ENCODE measurements around the gene FAM228A.

FAM228A gene

DNA sequence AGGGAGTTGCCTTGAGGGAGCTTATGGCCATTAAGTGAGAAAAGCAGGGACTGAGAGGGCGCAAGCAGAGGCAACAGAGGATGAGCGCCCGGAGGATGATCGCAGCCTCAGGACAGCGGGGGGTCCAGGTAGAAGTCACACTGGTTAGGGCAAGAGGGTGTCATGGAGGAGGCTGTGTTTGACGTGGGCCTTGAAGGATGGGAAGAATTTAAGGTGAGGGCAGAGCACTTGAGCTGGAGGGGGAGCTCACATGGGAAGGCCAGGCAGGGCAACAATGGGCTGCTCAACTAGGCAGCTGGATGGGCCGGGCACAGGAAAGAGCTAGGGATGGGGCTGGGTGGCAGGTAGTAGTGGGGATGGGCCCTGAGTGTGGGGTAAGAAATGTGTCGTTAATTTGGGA, 31.9 kb downstream of the FAM228A start:
- no peak overlapping the region for H2AFZ ChIP-seq (ENCODE audit: low read length)
- no peak overlapping the region for H3K4me3 ChIP-seq (ENCODE audit: low read length)
- no peaks in the 10 kb centered on the region for H3K27me3 ChIP-seq (replicated peaks; ENCODE audit: insufficient read depth, low read length)
- H3K4me2 ChIP-seq (ENCODE audit: low read depth, low read length): no peak overlapping the region
- no peak overlapping the region for H3K9ac ChIP-seq (ENCODE audit: low read length)
- H3K36me3 ChIP-seq (replicated peaks; ENCODE audit: insufficient read depth, low read length): no peaks in the 10 kb centered on the region
- no peaks in the 10 kb centered on the region for H3F3A ChIP-seq (ENCODE audit: insufficient read depth, low read length)
- no peak for DNase-seq
- no peak for TF ChIP-seq EZH2phosphoT487 (IDR thresholded peaks at IDR 0.05; ENCODE audit: low read length)
- TF ChIP-seq, protein P1, sequence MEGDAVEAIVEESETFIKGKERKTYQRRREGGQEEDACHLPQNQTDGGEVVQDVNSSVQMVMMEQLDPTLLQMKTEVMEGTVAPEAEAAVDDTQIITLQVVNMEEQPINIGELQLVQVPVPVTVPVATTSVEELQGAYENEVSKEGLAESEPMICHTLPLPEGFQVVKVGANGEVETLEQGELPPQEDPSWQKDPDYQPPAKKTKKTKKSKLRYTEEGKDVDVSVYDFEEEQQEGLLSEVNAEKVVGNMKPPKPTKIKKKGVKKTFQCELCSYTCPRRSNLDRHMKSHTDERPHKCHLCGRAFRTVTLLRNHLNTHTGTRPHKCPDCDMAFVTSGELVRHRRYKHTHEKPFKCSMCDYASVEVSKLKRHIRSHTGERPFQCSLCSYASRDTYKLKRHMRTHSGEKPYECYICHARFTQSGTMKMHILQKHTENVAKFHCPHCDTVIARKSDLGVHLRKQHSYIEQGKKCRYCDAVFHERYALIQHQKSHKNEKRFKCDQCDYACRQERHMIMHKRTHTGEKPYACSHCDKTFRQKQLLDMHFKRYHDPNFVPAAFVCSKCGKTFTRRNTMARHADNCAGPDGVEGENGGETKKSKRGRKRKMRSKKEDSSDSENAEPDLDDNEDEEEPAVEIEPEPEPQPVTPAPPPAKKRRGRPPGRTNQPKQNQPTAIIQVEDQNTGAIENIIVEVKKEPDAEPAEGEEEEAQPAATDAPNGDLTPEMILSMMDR (IDR thresholded peaks at IDR 0.05; ENCODE audit: low read length): no peak
- TF ChIP-seq EZH2 (optimal IDR thresholded peaks at IDR 0.05; ENCODE audit: low read depth, low read length): no peak
- H3K79me2 ChIP-seq (ENCODE audit: low read length): no peaks in the 10 kb centered on the region
- H4K20me1 ChIP-seq (ENCODE audit: insufficient read depth, low read length): no peaks in the 10 kb centered on the region
- no peaks in the 10 kb centered on the region for H3K9me2 ChIP-seq (replicated peaks; ENCODE audit: insufficient read depth, low read length)
- H3K9me3 ChIP-seq (replicated peaks; ENCODE audit: insufficient read depth, low read length): no peaks in the 10 kb centered on the region
- no peak overlapping the region for H3K27ac ChIP-seq (ENCODE audit: low read length)
- H3K4me1 ChIP-seq (ENCODE audit: low read length): no peaks in the 10 kb centered on the region

DNA sequence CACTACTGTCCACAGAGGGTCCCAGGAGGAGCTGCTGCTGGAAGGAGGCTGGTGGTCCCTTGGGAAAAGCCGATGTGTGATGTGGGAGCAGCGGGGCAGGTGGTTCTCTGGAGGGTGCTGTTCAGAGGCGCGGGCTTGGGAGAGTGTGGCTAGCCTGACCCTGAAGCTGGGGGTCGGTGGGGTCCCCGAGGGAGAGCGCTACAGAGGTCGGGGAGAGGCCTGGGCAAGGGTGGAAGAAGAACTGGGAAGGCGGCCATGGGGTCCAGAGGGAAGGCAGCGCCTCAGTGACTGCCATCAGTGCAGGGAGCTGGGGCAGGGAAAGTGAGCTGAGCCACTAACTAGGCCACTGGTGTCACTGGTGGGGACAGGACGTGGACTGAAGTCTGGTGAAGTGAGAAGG, 32.5 kb downstream of the FAM228A start:
- Histone ChIP-seq H3K9ac (ENCODE audit: low read length) (no peak overlapping the region), H3K79me2 (ENCODE audit: low read length) (no peaks in the 10 kb centered on the region), H3K9me2 (replicated peaks; ENCODE audit: insufficient read depth, low read length) (no peaks in the 10 kb centered on the region), H3K4me1 (ENCODE audit: low read length) (no peaks in the 10 kb centered on the region), H3K27me3 (replicated peaks; ENCODE audit: insufficient read depth, low read length) (no peaks in the 10 kb centered on the region), H3K9me3 (replicated peaks; ENCODE audit: insufficient read depth, low read length) (no peaks in the 10 kb centered on the region), H2AFZ (ENCODE audit: low read length) (no peak overlapping the region), H3K36me3 (replicated peaks; ENCODE audit: insufficient read depth, low read length) (no peaks in the 10 kb centered on the region), H3K4me2 (ENCODE audit: low read depth, low read length) (no peak overlapping the region), H3K4me3 (ENCODE audit: low read length) (no peak overlapping the region), H3K27ac (ENCODE audit: low read length) (no peak overlapping the region), H4K20me1 (ENCODE audit: insufficient read depth, low read length) (no peaks in the 10 kb centered on the region), H3F3A (ENCODE audit: insufficient read depth, low read length) (no peaks in the 10 kb centered on the region)
- no peak for TF ChIP-seq EZH2phosphoT487 (IDR thresholded peaks at IDR 0.05; ENCODE audit: low read length)
- no peak for DNase-seq

DNA sequence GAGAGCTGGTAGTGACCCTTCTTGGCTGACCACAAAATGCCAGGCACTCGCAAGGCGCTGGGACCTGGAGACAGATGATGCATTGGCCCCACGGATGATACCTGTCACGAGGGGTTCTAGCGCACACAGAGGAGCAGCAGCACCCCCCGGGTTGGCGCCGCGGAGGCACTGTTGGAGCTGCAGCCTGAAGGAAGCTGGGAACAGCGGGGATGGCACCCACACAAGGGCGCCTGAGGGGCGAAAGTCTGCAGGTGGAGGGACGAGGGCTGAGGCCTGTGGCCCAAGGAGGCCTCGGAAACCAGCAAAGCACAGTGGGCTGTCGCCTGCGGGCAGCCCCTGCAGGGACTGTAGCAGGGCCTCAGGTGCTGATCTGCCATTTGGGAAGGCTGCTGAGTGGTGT, 33.6 kb downstream of the FAM228A start:
- TF ChIP-seq EZH2 (optimal IDR thresholded peaks at IDR 0.05; ENCODE audit: low read depth, low read length): no peak
- TF ChIP-seq, protein P1 (IDR thresholded peaks at IDR 0.05; ENCODE audit: low read length): no peak
- no peak for TF ChIP-seq EZH2phosphoT487 (IDR thresholded peaks at IDR 0.05; ENCODE audit: low read length)
- Histone ChIP-seq H3K27ac (ENCODE audit: low read length) (no peak overlapping the region), H3K9me2 (replicated peaks; ENCODE audit: insufficient read depth, low read length) (no peaks in the 10 kb centered on the region), H3K79me2 (ENCODE audit: low read length) (no peaks in the 10 kb centered on the region), H3K4me1 (ENCODE audit: low read length) (no peaks in the 10 kb centered on the region), H3K4me3 (ENCODE audit: low read length) (no peak overlapping the region), H3K4me2 (ENCODE audit: low read depth, low read length) (no peak overlapping the region), H3K36me3 (replicated peaks; ENCODE audit: insufficient read depth, low read length) (no peaks in the 10 kb centered on the region), H3K9ac (ENCODE audit: low read length) (no peak overlapping the region), H3F3A (ENCODE audit: insufficient read depth, low read length) (no peaks in the 10 kb centered on the region), H2AFZ (ENCODE audit: low read length) (no peak overlapping the region), H4K20me1 (ENCODE audit: insufficient read depth, low read length) (no peaks in the 10 kb centered on the region), H3K27me3 (replicated peaks; ENCODE audit: insufficient read depth, low read length) (no peaks in the 10 kb centered on the region), H3K9me3 (replicated peaks; ENCODE audit: insufficient read depth, low read length) (no peaks in the 10 kb centered on the region)
- DNase-seq: no peak

DNA sequence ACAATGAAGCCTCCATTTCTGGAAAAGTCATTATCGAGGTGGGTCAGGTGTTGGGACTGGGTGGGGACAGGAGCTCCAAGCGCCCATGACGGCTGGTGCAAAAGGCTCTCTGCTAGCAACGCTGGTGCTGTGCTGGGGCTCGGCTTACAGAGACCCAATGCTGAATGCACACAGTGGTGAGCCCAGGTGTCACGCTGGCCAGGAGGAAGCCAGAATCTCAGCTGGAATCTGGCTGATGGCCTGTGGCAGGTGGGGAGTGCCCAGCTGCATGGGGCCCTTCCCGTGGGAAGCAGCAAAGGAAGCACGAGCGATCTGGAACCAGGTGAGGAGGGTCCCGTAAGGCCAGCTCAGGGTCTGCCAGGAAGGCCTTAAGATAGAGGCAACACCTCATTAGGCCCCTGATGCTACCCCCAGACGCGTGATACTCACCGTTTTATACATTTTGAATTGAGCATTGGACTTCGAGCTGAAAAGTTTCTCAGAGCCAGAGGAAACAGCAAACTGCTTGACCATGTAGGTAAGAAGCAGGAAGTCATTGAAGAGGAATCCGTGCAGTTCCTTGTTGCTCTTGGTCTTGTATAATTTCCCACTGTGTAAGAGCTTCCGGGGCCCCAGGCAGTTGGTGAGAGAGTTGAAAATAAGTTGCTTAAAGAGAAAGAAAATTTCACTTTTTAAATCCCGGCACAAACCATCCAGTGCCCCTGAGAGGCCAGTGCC, 34.7 kb downstream of the FAM228A start:
- H3F3A ChIP-seq (ENCODE audit: insufficient read depth, low read length): no peaks in the 10 kb centered on the region
- no peak overlapping the region for H3K9ac ChIP-seq (ENCODE audit: low read length)
- H4K20me1 ChIP-seq (ENCODE audit: insufficient read depth, low read length): no peaks in the 10 kb centered on the region; the same call in 1 of the 2 replicates
- no peak overlapping the region for H3K27ac ChIP-seq (ENCODE audit: low read length)
- no peak for DNase-seq
- TF ChIP-seq EZH2phosphoT487 (IDR thresholded peaks at IDR 0.05; ENCODE audit: low read length) (no peak), EZH2 (optimal IDR thresholded peaks at IDR 0.05; ENCODE audit: low read depth, low read length) (no peak)
- TF ChIP-seq, protein P1 (IDR thresholded peaks at IDR 0.05; ENCODE audit: low read length): no peak
- no peaks in the 10 kb centered on the region for H3K27me3 ChIP-seq (replicated peaks; ENCODE audit: insufficient read depth, low read length)
- no peaks in the 10 kb centered on the region for H3K4me1 ChIP-seq (ENCODE audit: low read length)
- H3K79me2 ChIP-seq (ENCODE audit: low read length): no peaks in the 10 kb centered on the region
- H3K4me2 ChIP-seq (ENCODE audit: low read depth, low read length): no peak overlapping the region
- no peaks in the 10 kb centered on the region for H3K9me2 ChIP-seq (replicated peaks; ENCODE audit: insufficient read depth, low read length)
- no peak overlapping the region for H2AFZ ChIP-seq (ENCODE audit: low read length)
- H3K4me3 ChIP-seq (ENCODE audit: low read length): no peak overlapping the region
- H3K9me3 ChIP-seq (replicated peaks; ENCODE audit: insufficient read depth, low read length): no peaks in the 10 kb centered on the region
- H3K36me3 ChIP-seq (replicated peaks; ENCODE audit: insufficient read depth, low read length): no peaks in the 10 kb centered on the region

Data from MM.1S (cell line).